Head of caudate nucleus (tissue), 42 donors: Measurements from ENCODE around the gene POMZP3.
"Not testable (repeated sequence)": the region's sequence is repeated elsewhere in the genome, so short reads cannot be mapped to it uniquely, and the experiment has no call there.

Source experiments
- DNase-seq, 42 donors: peaks; one replicate each; pipeline versions ENCODE4 v3.0.0 to v3.0.0-alpha.2; 2020 to 2021; ENCODE audit warnings: mixed read lengths in 7 of 42
- intact Hi-C: fragments of 100-400 bp; cut with DNase I; formaldehyde crosslinking; loops from one replicate; pipeline ENCODE4 v1.15.0; 2022

The POMZP3 gene

DNA sequence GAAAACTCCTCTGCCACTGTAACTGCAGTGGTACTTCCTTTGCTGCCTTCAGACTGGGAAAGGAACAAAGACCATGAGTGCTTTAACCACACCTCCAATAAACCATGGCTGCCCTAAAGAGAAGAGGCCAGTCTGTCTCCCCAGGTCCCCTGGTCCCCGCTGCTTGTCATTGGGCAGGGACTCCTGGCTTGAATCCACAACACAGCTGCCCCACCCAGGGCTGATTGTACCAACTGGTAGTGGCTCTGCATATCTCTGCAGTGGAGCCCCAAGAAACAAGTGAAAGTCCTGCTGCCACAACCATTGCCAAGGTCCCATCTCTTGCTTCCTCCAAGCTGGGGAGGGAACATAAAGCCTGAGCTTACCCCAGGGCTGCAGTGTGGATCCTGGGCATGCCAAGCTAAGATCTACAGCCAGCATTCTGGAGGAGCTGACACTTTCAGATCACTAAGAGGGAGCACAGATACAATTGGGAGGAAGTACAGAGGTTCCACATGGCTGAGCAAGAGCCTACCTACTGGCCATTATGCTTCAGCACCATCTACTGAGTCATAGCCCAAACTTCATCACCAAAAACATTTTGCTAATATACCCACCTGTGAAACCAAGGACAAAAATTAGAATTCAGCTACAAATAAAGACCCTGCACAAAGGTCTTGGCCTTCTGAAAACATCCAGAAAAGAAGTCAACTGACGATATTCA, 35.3 kb downstream of the POMZP3 start:
- DNase-seq, intact Hi-C loops: not testable (repeated sequence)

DNA sequence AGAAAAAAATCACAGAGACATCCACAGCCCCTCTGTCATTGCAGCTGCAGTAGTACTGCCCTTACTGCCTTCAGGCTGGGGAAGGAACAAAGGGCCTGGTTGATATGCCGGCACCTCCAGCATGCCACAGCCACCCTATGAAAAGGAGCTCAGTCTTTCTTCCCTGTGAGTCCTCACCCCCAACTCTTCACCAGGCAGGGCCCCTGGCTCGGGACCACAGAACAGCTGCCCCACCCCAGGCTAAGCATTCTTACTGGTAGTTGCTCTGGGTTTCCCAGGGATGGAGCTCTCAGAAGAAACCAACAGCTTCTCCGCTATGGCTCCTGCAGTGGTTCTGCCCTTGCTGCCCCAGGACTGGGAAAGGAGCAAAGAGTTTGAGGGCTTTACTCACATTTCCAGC, 36.0 kb downstream of the POMZP3 start:
- intact Hi-C loops = not testable (repeated sequence)
- peak in 4 of 42 donors; percentile 2 to 39 (median 17) for DNase-seq

GRCh38 chr7:76588586-76588985, 38.5 kb downstream of the POMZP3 start:
- intact Hi-C loops = not testable (repeated sequence)

GRCh38 chr7:76586585-76587315, 40.3 kb downstream of the POMZP3 start:
- intact Hi-C loops, DNase-seq: not testable (repeated sequence)

More at GRCh38 chr7:76588586-76588985, 38.5 kb downstream of the POMZP3 start:
- DNase-seq = not testable (repeated sequence)

- not testable (repeated sequence) for DNase-seq
These were observed 43.3 kb downstream of the POMZP3 start for GRCh38 chr7:76583636-76584281.

GRCh38 chr7:76582848-76583631, 44.0 kb downstream of the POMZP3 start:
- peak in 41 of 42 donors; percentile 4 to 85 (median 55) for DNase-seq
- intact Hi-C loops = not testable (repeated sequence)

More at GRCh38 chr7:76583636-76584281, 43.3 kb downstream of the POMZP3 start:
- intact Hi-C loops = not testable (repeated sequence)

- intact Hi-C loops, DNase-seq: not testable (repeated sequence)
These were observed 51.0 kb downstream of the POMZP3 start for GRCh38 chr7:76575919-76576655.

DNA sequence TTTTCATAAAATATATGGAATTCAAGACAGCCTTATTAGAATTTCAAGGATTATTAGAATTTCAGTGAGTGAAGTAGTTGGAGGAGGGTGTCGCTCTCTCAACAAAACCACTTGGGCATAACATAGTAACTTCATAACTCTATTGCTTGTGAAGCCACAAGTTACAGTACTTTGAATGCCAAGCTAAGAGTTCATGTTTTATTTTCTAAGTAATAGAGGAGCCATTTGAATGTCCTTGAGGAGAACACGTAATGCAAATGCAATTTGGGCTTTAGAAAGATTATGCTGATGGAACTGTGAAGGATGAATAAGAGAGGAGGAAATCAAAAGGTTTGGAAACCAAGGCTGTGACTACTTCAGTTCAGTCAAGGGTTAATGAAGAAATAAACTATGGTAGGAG, 51.6 kb downstream of the POMZP3 start:
- intact Hi-C loops, DNase-seq: not testable (repeated sequence)

DNA sequence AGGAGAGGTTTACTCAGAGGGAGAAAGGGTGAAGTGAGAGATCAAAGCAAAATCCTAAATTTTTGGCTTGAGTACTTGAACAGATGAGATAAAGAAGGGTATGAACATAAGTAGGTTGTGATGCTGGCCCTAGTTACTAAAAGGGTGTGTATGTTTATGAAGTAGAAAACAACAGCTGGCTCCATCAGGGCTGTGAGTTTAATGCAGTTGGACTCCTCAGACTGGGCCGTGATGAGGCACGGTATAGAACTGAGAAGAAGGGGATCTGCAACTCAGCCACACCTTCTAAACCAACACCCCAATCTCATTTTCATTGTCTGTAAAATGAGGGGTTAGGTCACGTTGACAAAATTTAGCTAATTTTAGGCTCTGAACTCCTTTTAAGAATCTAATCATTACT, 54.8 kb downstream of the POMZP3 start:
- intact Hi-C loops, DNase-seq: not testable (repeated sequence)

DNA sequence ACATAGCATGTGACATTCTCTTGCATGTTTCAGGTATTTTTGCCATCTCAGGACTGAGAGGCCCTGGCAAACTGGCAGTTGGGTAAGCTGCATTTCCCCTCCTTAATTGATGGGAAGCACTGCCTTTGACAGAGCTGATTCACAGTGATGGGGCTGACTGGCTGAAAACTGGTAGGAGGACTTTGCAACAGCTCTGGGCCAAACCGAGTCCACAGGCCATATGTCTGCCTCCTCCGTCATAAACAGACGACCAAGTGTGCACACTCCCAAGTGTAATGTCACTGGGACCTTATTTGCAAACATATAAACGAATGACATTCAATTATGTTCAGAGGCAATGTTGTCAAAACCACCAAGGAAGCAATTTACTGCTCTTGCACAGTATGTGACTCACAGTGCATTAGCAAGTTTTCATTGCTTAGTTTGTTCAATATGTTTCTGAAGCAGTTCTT, 56.7 kb downstream of the POMZP3 start:
- intact Hi-C loops = not testable (repeated sequence)
- peak in 8 of 42 donors; percentile 2 to 17 (median 10) for DNase-seq

DNA sequence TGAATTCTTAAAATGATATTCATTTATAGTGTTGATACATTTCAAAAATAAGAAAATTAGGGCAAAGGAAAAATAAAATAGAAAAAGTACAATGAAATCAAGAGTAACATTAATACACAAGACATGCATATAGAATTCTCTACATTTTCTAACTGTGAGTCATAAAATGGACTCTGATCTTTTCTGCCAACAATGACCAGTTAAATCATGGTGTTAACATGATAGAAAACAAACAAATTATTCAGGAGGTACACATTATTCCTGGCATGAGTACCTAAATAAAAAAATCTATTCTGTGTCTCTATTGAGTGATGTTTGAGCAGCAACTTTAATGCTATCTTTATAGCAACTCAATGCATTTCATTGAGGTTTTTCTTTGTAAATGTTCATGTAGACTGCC, 58.3 kb downstream of the POMZP3 start:
- intact Hi-C loops, DNase-seq: not testable (repeated sequence)

GRCh38 chr7:76567753-76568152, 59.3 kb downstream of the POMZP3 start:
- DNase-seq, intact Hi-C loops: not testable (repeated sequence)

- intact Hi-C loops, DNase-seq: not testable (repeated sequence)
These were observed 59.8 kb downstream of the POMZP3 start for GRCh38 chr7:76567311-76567710.

GRCh38 chr7:76565001-76565400, 62.1 kb downstream of the POMZP3 start:
- DNase-seq, intact Hi-C loops: not testable (repeated sequence)

DNA sequence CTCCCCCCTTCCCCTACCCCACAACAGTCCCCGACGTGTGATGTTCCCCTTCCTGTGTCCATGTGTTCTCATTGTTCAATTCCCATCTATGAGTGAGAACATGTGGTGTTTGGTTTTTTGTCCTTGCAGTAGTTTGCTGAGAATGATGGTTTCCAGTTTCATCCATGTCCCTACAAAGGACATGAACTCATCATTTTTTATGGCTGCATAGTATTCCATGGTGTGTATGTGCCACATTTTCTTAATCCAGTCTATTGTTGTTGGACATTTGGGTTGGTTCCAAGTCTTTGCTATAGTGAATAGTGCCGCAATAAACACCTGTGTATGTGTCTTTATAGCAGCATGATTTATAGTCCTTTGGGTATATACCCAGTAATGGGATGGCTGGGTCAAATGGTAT, 65.7 kb downstream of the POMZP3 start:
- DNase-seq, intact Hi-C loops: not testable (repeated sequence)

- intact Hi-C loops = not testable (repeated sequence)
These were observed 66.9 kb downstream of the POMZP3 start for GRCh38 chr7:76560157-76560556.

More at GRCh38 chr7:76560157-76560556, 66.9 kb downstream of the POMZP3 start:
- DNase-seq = not testable (repeated sequence)
